Lower lobe of right lung (tissue), 2 donors: ENCODE data around the gene SQSTM1. TPM values are rescaled to one million over a fixed set of nuclear protein-coding genes. Genes with fewer than 3 reads are reported as not detected.
A peak's percentile ranks its signal among the peaks of the same experiment; 100 is the strongest.

ENCODE experiments used
- ATAC-seq, 2 donors: fragments of 200-7000 bp; cut with Tn5 transposase; one replicate each; pipeline ENCODE4 v1.9.1; 2020 to 2022; ENCODE audit warnings: mild to moderate bottlenecking in 2 of 2, moderate library complexity in 2 of 2
- DNase-seq: peaks from one replicate; pipeline ENCODE4 v3.0.0-alpha.2; 2020
- H3K27ac ChIP-seq: fragments of 200-600 bp; one replicate; pipeline ENCODE4 v1.8.0; 2022
- H3K27me3 ChIP-seq: fragments of 200-600 bp; one replicate; pipeline ENCODE4 v1.8.0; 2022; ENCODE audit warnings: low read depth
- H3K36me3 ChIP-seq: fragments of 200-600 bp; one replicate; pipeline ENCODE4 v1.8.0; 2022; ENCODE audit warnings: mild to moderate bottlenecking
- H3K4me1 ChIP-seq: fragments of 200-600 bp; one replicate; pipeline ENCODE4 v1.8.0; 2022
- H3K4me3 ChIP-seq: fragments of 200-600 bp; one replicate; pipeline ENCODE4 v1.8.0; 2022; ENCODE audit warnings: mild to moderate bottlenecking
- H3K9me3 ChIP-seq: fragments of 200-600 bp; one replicate; pipeline ENCODE4 v1.8.0; 2022
- CTCF ChIP-seq: fragments of 200-600 bp; IDR thresholded peaks from one replicate; pipeline ENCODE4 v1.8.0; 2022; ENCODE audit warnings: antibody characterized with exemption, mild to moderate bottlenecking
- intact Hi-C: fragments of 100-400 bp; cut with DNase I; formaldehyde crosslinking; loops from one replicate; pipeline ENCODE4 v1.11.0; 2022
- total RNA-seq: library from RNA; stranded (reverse); fragmentation: NEBNext Ultra II Directional; extraction: Animal tissue kit (Norgen Biotek cat#: 25700); gene quantifications from one replicate; pipeline ENCODE4 v1.2.1, GENCODE V29; 2021
- donor health status: DM: no; HTN: yes; CAD: no; lungs with severe emphysema.

The SQSTM1 gene
- total RNA-seq, 1 donor from 2014 or later, result 450 TPM

- TF ChIP-seq CTCF, result no peak
- no peaks in the 10 kb centered on the region for H3K4me1 ChIP-seq
- no peak for ATAC-seq
- intact Hi-C loops, result no loop called here
- DNase-seq, result no peak
- no peaks in the 10 kb centered on the region for H3K27me3 ChIP-seq
- H3K9me3 ChIP-seq, result peaks cover 6% of the 10 kb centered on the region
- H3K36me3 ChIP-seq, result peaks cover 79% of the 10 kb centered on the region
- H3K4me3 ChIP-seq, result no peak overlapping the region
- H3K27ac ChIP-seq, result no peak overlapping the region
Measured at GRCh38 chr5:179866241-179867078, 45.8 kb downstream of the SQSTM1 start.

GRCh38 chr5:179867079-179867465 lies 46.4 kb downstream of the SQSTM1 start:
- no peak overlapping the region for H3K4me3 ChIP-seq
- no peak overlapping the region for H3K27ac ChIP-seq
- H3K9me3 ChIP-seq, result peaks cover 5% of the 10 kb centered on the region
- no peaks in the 10 kb centered on the region for H3K4me1 ChIP-seq
- TF ChIP-seq CTCF, result no peak
- intact Hi-C loops, result no loop called here
- no peak for DNase-seq
- H3K27me3 ChIP-seq, result no peaks in the 10 kb centered on the region
- H3K36me3 ChIP-seq, result peaks cover 80% of the 10 kb centered on the region
- ATAC-seq, result no peak

GRCh38 chr5:179867476-179867875 lies 46.8 kb downstream of the SQSTM1 start:
- no peaks in the 10 kb centered on the region for H3K4me1 ChIP-seq
- intact Hi-C loops, result no loop called here
- no peak overlapping the region for H3K4me3 ChIP-seq
- peaks cover 81% of the 10 kb centered on the region for H3K36me3 ChIP-seq
- DNase-seq (peak; percentile 44), ATAC-seq (no peak)
- peaks cover under 1% of the 10 kb centered on the region for H3K9me3 ChIP-seq
- TF ChIP-seq CTCF, result no peak
- no peak overlapping the region for H3K27ac ChIP-seq
- no peaks in the 10 kb centered on the region for H3K27me3 ChIP-seq

- peak; percentile 45 for DNase-seq
- intact Hi-C loops, result no loop called here
- Histone ChIP-seq H3K27me3 (no peaks in the 10 kb centered on the region), H3K4me1 (no peaks in the 10 kb centered on the region), H3K4me3 (no peak overlapping the region), H3K9me3 (no peaks in the 10 kb centered on the region), H3K36me3 (peaks cover 81% of the 10 kb centered on the region), H3K27ac (no peak overlapping the region)
- no peak for ATAC-seq
- no peak for TF ChIP-seq CTCF
Measured at GRCh38 chr5:179868541-179868940, 47.8 kb downstream of the SQSTM1 start.

GRCh38 chr5:179869101-179869500 lies 48.4 kb downstream of the SQSTM1 start:
- ATAC-seq (no peak), DNase-seq (no peak)
- H3K9me3 ChIP-seq, result no peaks in the 10 kb centered on the region
- H3K36me3 ChIP-seq, result peaks cover 81% of the 10 kb centered on the region
- H3K27ac ChIP-seq, result no peak overlapping the region
- H3K4me1 ChIP-seq, result no peaks in the 10 kb centered on the region
- no peaks in the 10 kb centered on the region for H3K27me3 ChIP-seq
- no peak for TF ChIP-seq CTCF
- intact Hi-C loops, result no loop called here
- H3K4me3 ChIP-seq, result no peak overlapping the region
